ENCODE results near the gene NINJ1.

- TF ChIP-seq, protein P1, sequence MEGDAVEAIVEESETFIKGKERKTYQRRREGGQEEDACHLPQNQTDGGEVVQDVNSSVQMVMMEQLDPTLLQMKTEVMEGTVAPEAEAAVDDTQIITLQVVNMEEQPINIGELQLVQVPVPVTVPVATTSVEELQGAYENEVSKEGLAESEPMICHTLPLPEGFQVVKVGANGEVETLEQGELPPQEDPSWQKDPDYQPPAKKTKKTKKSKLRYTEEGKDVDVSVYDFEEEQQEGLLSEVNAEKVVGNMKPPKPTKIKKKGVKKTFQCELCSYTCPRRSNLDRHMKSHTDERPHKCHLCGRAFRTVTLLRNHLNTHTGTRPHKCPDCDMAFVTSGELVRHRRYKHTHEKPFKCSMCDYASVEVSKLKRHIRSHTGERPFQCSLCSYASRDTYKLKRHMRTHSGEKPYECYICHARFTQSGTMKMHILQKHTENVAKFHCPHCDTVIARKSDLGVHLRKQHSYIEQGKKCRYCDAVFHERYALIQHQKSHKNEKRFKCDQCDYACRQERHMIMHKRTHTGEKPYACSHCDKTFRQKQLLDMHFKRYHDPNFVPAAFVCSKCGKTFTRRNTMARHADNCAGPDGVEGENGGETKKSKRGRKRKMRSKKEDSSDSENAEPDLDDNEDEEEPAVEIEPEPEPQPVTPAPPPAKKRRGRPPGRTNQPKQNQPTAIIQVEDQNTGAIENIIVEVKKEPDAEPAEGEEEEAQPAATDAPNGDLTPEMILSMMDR (IDR thresholded peaks at IDR 0.05) = peak in 3 of 6 experiments; percentile 25 to 34 (median 29)
- peak; percentile 58 to 60 for TF ChIP-seq POLR2A (IDR thresholded peaks at IDR 0.05)
These were observed at the start of gene NINJ1 for GRCh38 chr9:93134015-93134739.

All from Peyer's patch (tissue), 4 donors.